ENCODE results near the gene TMEM271. TPM values are rescaled to one million over a fixed set of nuclear protein-coding genes. Genes with fewer than 3 reads are reported as not detected.

Gene TMEM271
- total RNA-seq, 1 experiment from 2014 or later, result not detected

DNA sequence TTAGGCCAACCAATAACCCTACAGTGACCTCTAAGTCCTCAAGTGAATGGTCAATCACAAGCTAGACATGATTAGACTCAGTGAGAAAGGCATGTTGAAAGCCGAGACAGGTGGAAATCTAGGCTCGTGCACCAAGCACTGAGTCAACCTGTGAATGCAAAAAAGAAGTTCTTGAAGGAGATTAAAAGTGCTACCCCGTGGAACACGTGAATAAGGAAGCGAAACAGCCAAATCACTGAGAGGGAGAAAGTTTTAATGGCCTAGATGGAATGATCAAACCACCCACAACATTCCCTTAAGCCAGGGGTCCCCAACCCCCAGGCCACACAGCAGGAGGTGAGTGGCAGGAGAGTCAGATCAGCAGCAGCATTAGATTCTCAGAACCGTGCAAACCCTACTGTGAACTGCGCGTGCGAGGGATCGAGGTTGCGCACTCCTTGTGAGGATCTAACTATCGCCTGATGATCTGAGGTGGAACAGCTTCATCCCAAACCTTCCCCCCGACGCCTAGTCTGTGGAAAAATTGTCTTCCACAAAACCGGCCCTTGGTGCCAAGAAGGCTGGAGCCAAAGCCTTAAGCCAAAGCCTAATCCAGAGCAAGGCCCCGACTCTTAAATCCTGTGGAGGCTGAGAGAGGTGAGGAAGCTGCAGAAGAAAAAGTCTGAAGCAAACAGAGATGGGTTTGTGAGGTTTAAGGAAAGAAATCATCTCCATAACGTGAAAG is 29.8 kb upstream of the TMEM271 start:
- Mint-ChIP-seq H3K27me3 (ENCODE audit: insufficient read depth, unreplicated experiment) (peaks cover 5% of the 10 kb centered on the region), H3K4me1 (ENCODE audit: low read depth, unreplicated experiment) (peaks cover 3% of the 10 kb centered on the region), H3K9me3 (ENCODE audit: unreplicated experiment) (peaks cover 19% of the 10 kb centered on the region), H3K36me3 (ENCODE audit: insufficient read depth, unreplicated experiment) (no peaks in the 10 kb centered on the region), H3K4me3 (ENCODE audit: unreplicated experiment) (no peak overlapping the region), H3K27ac (ENCODE audit: unreplicated experiment) (no peak overlapping the region)
- Histone ChIP-seq H3K36me3 (ENCODE audit: control insufficient read depth, insufficient read depth, low read length) (no peaks in the 10 kb centered on the region), H3K27me3 (replicated peaks; ENCODE audit: control insufficient read depth, insufficient read depth, low read length) (no peaks in the 10 kb centered on the region), H3K9me3 (no peaks in the 10 kb centered on the region), H3K4me1 (0 out of 2 replicates have a peak, but pooled peaks cover 5% of the 10 kb centered on the region), H3K4me3 (ENCODE audit: low read depth, low read length) (no peak overlapping the region)
- TF ChIP-seq, protein P1, sequence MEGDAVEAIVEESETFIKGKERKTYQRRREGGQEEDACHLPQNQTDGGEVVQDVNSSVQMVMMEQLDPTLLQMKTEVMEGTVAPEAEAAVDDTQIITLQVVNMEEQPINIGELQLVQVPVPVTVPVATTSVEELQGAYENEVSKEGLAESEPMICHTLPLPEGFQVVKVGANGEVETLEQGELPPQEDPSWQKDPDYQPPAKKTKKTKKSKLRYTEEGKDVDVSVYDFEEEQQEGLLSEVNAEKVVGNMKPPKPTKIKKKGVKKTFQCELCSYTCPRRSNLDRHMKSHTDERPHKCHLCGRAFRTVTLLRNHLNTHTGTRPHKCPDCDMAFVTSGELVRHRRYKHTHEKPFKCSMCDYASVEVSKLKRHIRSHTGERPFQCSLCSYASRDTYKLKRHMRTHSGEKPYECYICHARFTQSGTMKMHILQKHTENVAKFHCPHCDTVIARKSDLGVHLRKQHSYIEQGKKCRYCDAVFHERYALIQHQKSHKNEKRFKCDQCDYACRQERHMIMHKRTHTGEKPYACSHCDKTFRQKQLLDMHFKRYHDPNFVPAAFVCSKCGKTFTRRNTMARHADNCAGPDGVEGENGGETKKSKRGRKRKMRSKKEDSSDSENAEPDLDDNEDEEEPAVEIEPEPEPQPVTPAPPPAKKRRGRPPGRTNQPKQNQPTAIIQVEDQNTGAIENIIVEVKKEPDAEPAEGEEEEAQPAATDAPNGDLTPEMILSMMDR (IDR thresholded peaks at IDR 0.05; ENCODE audit: insufficient read depth in 1 of 2, low read depth in 1 of 2, low read length in 1 of 2, severe bottlenecking in 1 of 2, unreplicated experiment in 1 of 2), result no peak
- ChIA-PET POLR2A (no interaction called here), CTCF (no interaction called here)
- no peak for DNase-seq
- no TSS peak for BruUV-seq (replicated peaks)
- intact Hi-C loops (cut with micrococcal nuclease; ENCODE audit: unreplicated experiment), result no loop called here

DNA sequence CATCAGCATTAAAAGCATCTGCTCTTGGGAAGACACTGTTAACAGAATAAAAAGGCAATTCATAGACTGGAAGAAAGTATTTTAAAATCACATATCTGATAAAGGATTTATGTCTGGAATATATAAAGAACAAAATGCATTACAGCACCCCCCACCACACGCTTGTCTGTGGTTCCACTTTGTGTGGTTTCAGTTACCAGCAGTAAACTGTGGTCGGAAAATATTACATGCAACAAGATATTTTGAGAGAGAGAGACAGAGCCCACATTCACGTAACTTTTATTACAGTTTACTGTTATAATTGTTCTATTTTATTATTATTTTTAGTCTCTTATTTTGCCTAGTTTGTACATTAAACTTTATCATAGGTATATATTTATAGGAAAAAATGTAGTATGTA is 28.0 kb upstream of the TMEM271 start:
- H3K9me3 ChIP-seq, result no peaks in the 10 kb centered on the region
- BruUV-seq (replicated peaks), result no TSS peak
- ChIA-PET CTCF (no interaction called here), POLR2A (no interaction called here)
- Mint-ChIP-seq H3K27ac (ENCODE audit: unreplicated experiment) (no peak overlapping the region), H3K9me3 (ENCODE audit: unreplicated experiment) (peaks cover 11% of the 10 kb centered on the region), H3K27me3 (ENCODE audit: insufficient read depth, unreplicated experiment) (no peaks in the 10 kb centered on the region), H3K4me3 (ENCODE audit: unreplicated experiment) (no peak overlapping the region), H3K4me1 (ENCODE audit: low read depth, unreplicated experiment) (no peaks in the 10 kb centered on the region), H3K36me3 (ENCODE audit: insufficient read depth, unreplicated experiment) (no peaks in the 10 kb centered on the region)
- no peaks in the 10 kb centered on the region for H3K36me3 ChIP-seq (ENCODE audit: control insufficient read depth, insufficient read depth, low read length)
- intact Hi-C loops (cut with micrococcal nuclease; ENCODE audit: unreplicated experiment), result no loop called here
- no peak overlapping the region for H3K4me3 ChIP-seq (ENCODE audit: low read depth, low read length)
- no peaks in the 10 kb centered on the region for H3K4me1 ChIP-seq
- DNase-seq, result no peak
- TF ChIP-seq, protein P1 (IDR thresholded peaks at IDR 0.05; ENCODE audit: insufficient read depth in 1 of 2, low read depth in 1 of 2, low read length in 1 of 2, severe bottlenecking in 1 of 2, unreplicated experiment in 1 of 2), result no peak
- H3K27me3 ChIP-seq (replicated peaks; ENCODE audit: control insufficient read depth, insufficient read depth, low read length), result no peaks in the 10 kb centered on the region

DNA sequence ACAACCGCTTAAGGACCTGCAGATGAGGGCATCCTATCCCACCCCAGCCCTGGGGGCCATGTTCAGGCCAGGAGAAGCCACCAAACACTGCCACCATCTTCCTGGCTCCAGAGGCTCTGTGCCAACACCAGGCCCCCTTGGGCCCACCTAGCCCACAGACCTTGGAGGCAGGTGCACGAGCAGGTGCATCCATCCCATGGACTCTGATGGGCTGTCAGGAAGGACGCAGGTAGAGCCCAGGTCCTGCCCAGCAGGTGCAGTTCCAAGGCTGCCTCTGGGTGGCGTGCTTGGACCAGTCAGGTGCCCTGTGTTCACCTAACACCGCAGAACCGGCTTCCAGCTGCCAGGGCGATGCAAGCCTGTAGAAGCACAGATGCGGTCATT is 26.5 kb upstream of the TMEM271 start:
- TF ChIP-seq, protein P1 (IDR thresholded peaks at IDR 0.05; ENCODE audit: insufficient read depth in 1 of 2, low read depth in 1 of 2, low read length in 1 of 2, severe bottlenecking in 1 of 2, unreplicated experiment in 1 of 2), result peak; percentile 42 to 62
- Mint-ChIP-seq H3K9me3 (ENCODE audit: unreplicated experiment) (peaks cover 8% of the 10 kb centered on the region), H3K36me3 (ENCODE audit: insufficient read depth, unreplicated experiment) (no peaks in the 10 kb centered on the region), H3K4me3 (ENCODE audit: unreplicated experiment) (no peak overlapping the region), H3K4me1 (ENCODE audit: low read depth, unreplicated experiment) (no peaks in the 10 kb centered on the region), H3K27me3 (ENCODE audit: insufficient read depth, unreplicated experiment) (peaks cover 5% of the 10 kb centered on the region), H3K27ac (ENCODE audit: unreplicated experiment) (no peak overlapping the region)
- H3K4me3 ChIP-seq (ENCODE audit: low read depth, low read length), result no peak overlapping the region
- H3K36me3 ChIP-seq (ENCODE audit: control insufficient read depth, insufficient read depth, low read length), result no peaks in the 10 kb centered on the region
- H3K9me3 ChIP-seq, result no peaks in the 10 kb centered on the region
- no TSS peak for BruUV-seq (replicated peaks)
- ChIA-PET POLR2A (no interaction called here), CTCF (interaction anchor here (1.2 kb wide), 1 partner anchor 72 kb away, joined by 6 read pairs; the partner anchor contains the start of genes ATP5ME and MYL5)
- no peaks in the 10 kb centered on the region for H3K4me1 ChIP-seq
- intact Hi-C loops (cut with micrococcal nuclease; ENCODE audit: unreplicated experiment), result no loop called here
- no peaks in the 10 kb centered on the region for H3K27me3 ChIP-seq (replicated peaks; ENCODE audit: control insufficient read depth, insufficient read depth, low read length)
- DNase-seq, result peak; percentile 72 to 78
